BJ (cell line): ENCODE data around the gene TMC3. TPM values are rescaled to one million over a fixed set of nuclear protein-coding genes. Genes with fewer than 3 reads are reported as not detected.

Experiments used
- CTCF ChIA-PET: fragments of 350-600 bp; formaldehyde crosslinking; extraction: SDS; loops from one replicate; lab custom pipeline; 2021; ENCODE audit warnings: antibody characterized with exemption, inconsistent platforms; lab: Yijun Ruan, JAX
- POLR2A ChIA-PET: fragments of 300-600 bp; sonication (Branson Sonifier 250); formaldehyde crosslinking; extraction: SDS; loops from one replicate; lab custom pipeline; 2021; ENCODE audit warnings: antibody characterized with exemption; lab: Charles Lee
- DNase-seq: peaks from one replicate; pipeline ENCODE4 v3.0.0-alpha.2; 2011; ENCODE audit warnings: low read depth
- H3K27me3 ChIP-seq: 2 replicates; pipeline ENCODE4 v1.6.0; 2011; ENCODE audit warnings: low read length; ENCODE audit not compliant: control insufficient read depth, insufficient read depth
- H3K36me3 ChIP-seq: 2 replicates; pipeline ENCODE4 v1.5.1; 2011; ENCODE audit warnings: low read length; ENCODE audit not compliant: control insufficient read depth, insufficient read depth
- H3K4me3 ChIP-seq: 2 replicates; pipeline ENCODE4 v1.5.1; 2011; ENCODE audit warnings: low read depth, mild to moderate bottlenecking, control low read depth, low read length
- CTCF ChIP-seq: IDR thresholded peaks from 2 replicates; pipeline ENCODE4 v1.5.1; 2011; ENCODE audit warnings: low read depth, mild to moderate bottlenecking, control low read depth, inconsistent platforms, low read length, moderate library complexity; ENCODE audit not compliant: insufficient read depth
- polyA plus RNA-seq: library from polyadenylated mRNA; depleted of rRNA; stranded (reverse); fragments of >200 nt; gene quantifications from 2 replicates; pipeline ENCODE4 v1.2.3, GENCODE V29; 2011

TMC3 gene
- polyA plus RNA-seq, 1 experiment: not detected

- DNase-seq: no peak
- POLR2A ChIA-PET: no interaction called here
- H3K4me3 ChIP-seq: no peak overlapping the region
These were observed 78.4 kb downstream of the TMC3 start for GRCh38 chr15:81295486-81296121.

GRCh38 chr15:81294516-81294880, 79.5 kb downstream of the TMC3 start:
- Histone ChIP-seq H3K36me3 (no peaks in the 10 kb centered on the region), H3K27me3 (no peaks in the 10 kb centered on the region; the same call in none of the 2 replicates), H3K4me3 (no peak overlapping the region)
- TF ChIP-seq CTCF: peak; percentile 22; the same call in 1 of the 2 replicates
- no peak for DNase-seq
- POLR2A ChIA-PET: no interaction called here
- CTCF ChIA-PET: interaction anchor here (1.1 to 3.8 kb wide), 5 partner anchors 9 to 105 kb away, joined by 3 to 18 read pairs (median 3); no protein-coding TSS in a partner anchor

More at GRCh38 chr15:81295486-81296121, 78.4 kb downstream of the TMC3 start:
- CTCF ChIA-PET: interaction anchor here (1.5 to 3.8 kb wide), 3 partner anchors 14 to 29 kb away, joined by 3 to 18 read pairs (median 6); no protein-coding TSS in a partner anchor
- H3K27me3 ChIP-seq: no peaks in the 10 kb centered on the region; the same call in none of the 2 replicates
- H3K36me3 ChIP-seq: no peaks in the 10 kb centered on the region
- TF ChIP-seq CTCF: no peak

- CTCF ChIA-PET: interaction anchor here (0.6 to 3.8 kb wide), 7 partner anchors 10 to 106 kb away, joined by 3 to 18 read pairs (median 3); no protein-coding TSS in a partner anchor
- no peak for DNase-seq
- Histone ChIP-seq H3K4me3 (no peak overlapping the region), H3K36me3 (no peaks in the 10 kb centered on the region), H3K27me3 (no peaks in the 10 kb centered on the region; the same call in 1 of the 2 replicates)
- no peak for TF ChIP-seq CTCF
- POLR2A ChIA-PET: interaction anchor here (0.5 kb wide), 1 partner anchor 11 kb away, joined by 3 read pairs; no protein-coding TSS in a partner anchor
These were observed 80.1 kb downstream of the TMC3 start for GRCh38 chr15:81293728-81294515.

- no peak for DNase-seq
- Histone ChIP-seq H3K36me3 (no peaks in the 10 kb centered on the region), H3K27me3 (no peaks in the 10 kb centered on the region; the same call in 1 of the 2 replicates), H3K4me3 (no peak overlapping the region)
- POLR2A ChIA-PET: no interaction called here
- CTCF ChIA-PET: interaction anchor here (0.6 to 1.4 kb wide), 2 partner anchors 17 to 35 kb away, joined by 3 to 10 read pairs; no protein-coding TSS in a partner anchor
- TF ChIP-seq CTCF: no peak
These were observed 81.5 kb downstream of the TMC3 start for GRCh38 chr15:81292523-81293001.
